Upper lobe of right lung (tissue), 1 donor: Measurements from ENCODE around the gene CHST11. TPM values are rescaled to one million over a fixed set of nuclear protein-coding genes. Genes with fewer than 3 reads are reported as not detected.
A peak's percentile ranks its signal among the peaks of the same experiment; 100 is the strongest.

Experiments
- ATAC-seq: fragments of 200-7000 bp; cut with Tn5 transposase; one replicate; pipeline ENCODE4 v1.9.1; 2020; ENCODE audit warnings: mild to moderate bottlenecking, moderate library complexity
- DNase-seq: peaks from one replicate; pipeline ENCODE4 v3.0.0-alpha.2; 2020
- H3K27ac ChIP-seq: fragments of 200-600 bp; one replicate; pipeline ENCODE4 v1.8.0; 2022
- H3K27me3 ChIP-seq: fragments of 200-600 bp; one replicate; pipeline ENCODE4 v1.8.0; 2022; ENCODE audit warnings: mild to moderate bottlenecking
- H3K36me3 ChIP-seq: fragments of 200-600 bp; one replicate; pipeline ENCODE4 v1.8.0; 2022
- H3K4me1 ChIP-seq: fragments of 200-600 bp; one replicate; pipeline ENCODE4 v1.8.0; 2022
- H3K4me3 ChIP-seq: fragments of 200-600 bp; one replicate; pipeline ENCODE4 v1.8.0; 2022; ENCODE audit warnings: mild to moderate bottlenecking
- H3K9me3 ChIP-seq: fragments of 200-600 bp; one replicate; pipeline ENCODE4 v1.8.0; 2022
- CTCF ChIP-seq: fragments of 200-600 bp; IDR thresholded peaks from one replicate; pipeline ENCODE4 v1.8.0; 2022; ENCODE audit warnings: antibody characterized with exemption
- intact Hi-C: fragments of 100-400 bp; cut with DNase I; formaldehyde crosslinking; loops from one replicate; pipeline ENCODE4 v1.11.0; 2022
- total RNA-seq: library from RNA; stranded (reverse); fragmentation: NEBNext Ultra II Directional; extraction: Animal tissue kit (Norgen Biotek cat#: 25700); gene quantifications from one replicate; pipeline ENCODE4 v1.2.1, GENCODE V29; 2021
- donor health status: DM: no; HTN: yes; CAD: no; lungs with severe emphysema.

Gene CHST11
- total RNA-seq, 1 donor from 2014 or later, result 56.6 TPM

- DNase-seq, result no peak
These were observed 293.3 kb downstream of the CHST11 start for GRCh38 chr12:104750061-104750460.

DNA sequence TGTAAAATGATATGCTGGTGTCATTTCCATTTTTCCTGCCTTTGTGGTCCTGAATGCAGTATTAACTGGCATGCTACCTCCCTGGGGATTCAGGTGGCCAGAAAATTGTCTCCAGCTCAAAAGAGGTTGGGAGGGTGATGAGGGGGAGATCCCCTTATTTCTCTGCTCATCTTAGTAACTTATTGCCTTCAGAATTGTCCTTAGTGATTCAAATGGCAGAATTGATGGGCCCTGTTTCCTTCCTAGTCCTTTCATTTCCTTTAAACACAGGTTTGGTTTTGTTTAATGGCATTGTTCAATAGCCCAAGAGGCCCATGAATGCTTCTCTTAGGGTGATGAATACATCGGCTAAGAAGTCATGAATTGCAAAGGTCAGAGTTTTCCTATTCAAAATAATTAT is 294.4 kb downstream of the CHST11 start:
- no peak for DNase-seq

More at GRCh38 chr12:104750061-104750460, 293.3 kb downstream of the CHST11 start:
- Histone ChIP-seq H3K36me3 (no peaks in the 10 kb centered on the region), H3K4me3 (no peak overlapping the region), H3K9me3 (no peaks in the 10 kb centered on the region), H3K27me3 (no peaks in the 10 kb centered on the region), H3K4me1 (peaks cover 25% of the 10 kb centered on the region), H3K27ac (no peak overlapping the region)
- intact Hi-C loops, result no loop called here
- no peak for TF ChIP-seq CTCF
- ATAC-seq, result peak; percentile 94

DNA sequence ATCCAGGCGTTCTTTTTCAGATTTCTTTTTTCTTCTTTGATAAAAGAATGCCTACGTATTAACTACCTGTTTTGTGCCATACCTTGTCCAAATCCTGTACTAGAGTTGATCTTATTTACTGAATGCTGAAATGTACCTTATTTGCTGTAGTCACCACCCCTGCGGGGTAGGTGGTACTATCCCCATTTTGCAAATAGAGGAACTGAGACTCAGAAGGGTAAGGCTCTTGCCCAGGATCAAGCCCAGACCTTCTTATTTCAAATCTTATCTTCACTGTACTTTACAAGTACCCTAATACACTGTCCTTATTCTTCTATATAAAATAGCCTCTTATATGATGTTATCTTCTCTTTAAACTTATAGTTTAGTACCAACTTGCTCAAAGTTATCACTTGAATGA is 294.8 kb downstream of the CHST11 start:
- no peak for ATAC-seq
- intact Hi-C loops, result no loop called here

More for the DNA sequence above, 294.4 kb downstream of the CHST11 start:
- no peaks in the 10 kb centered on the region for H3K36me3 ChIP-seq
- no peak for ATAC-seq
- no peaks in the 10 kb centered on the region for H3K27me3 ChIP-seq
- no peak overlapping the region for H3K4me3 ChIP-seq
- TF ChIP-seq CTCF, result no peak
- intact Hi-C loops, result no loop called here
- H3K27ac ChIP-seq, result no peak overlapping the region
- peaks cover 25% of the 10 kb centered on the region for H3K4me1 ChIP-seq
- H3K9me3 ChIP-seq, result no peaks in the 10 kb centered on the region

GRCh38 chr12:104752016-104752415 is 295.3 kb downstream of the CHST11 start:
- Histone ChIP-seq H3K36me3 (no peaks in the 10 kb centered on the region), H3K4me3 (no peak overlapping the region), H3K27ac (no peak overlapping the region), H3K4me1 (peaks cover 25% of the 10 kb centered on the region), H3K27me3 (no peaks in the 10 kb centered on the region), H3K9me3 (no peaks in the 10 kb centered on the region)
- TF ChIP-seq CTCF, result no peak
- ATAC-seq, result no peak
- intact Hi-C loops, result no loop called here
- no peak for DNase-seq

More for the DNA sequence above, 294.8 kb downstream of the CHST11 start:
- no peak overlapping the region for H3K27ac ChIP-seq
- H3K36me3 ChIP-seq, result no peaks in the 10 kb centered on the region
- no peaks in the 10 kb centered on the region for H3K9me3 ChIP-seq
- no peak for TF ChIP-seq CTCF
- peaks cover 25% of the 10 kb centered on the region for H3K4me1 ChIP-seq
- no peaks in the 10 kb centered on the region for H3K27me3 ChIP-seq
- H3K4me3 ChIP-seq, result no peak overlapping the region
- no peak for DNase-seq

DNA sequence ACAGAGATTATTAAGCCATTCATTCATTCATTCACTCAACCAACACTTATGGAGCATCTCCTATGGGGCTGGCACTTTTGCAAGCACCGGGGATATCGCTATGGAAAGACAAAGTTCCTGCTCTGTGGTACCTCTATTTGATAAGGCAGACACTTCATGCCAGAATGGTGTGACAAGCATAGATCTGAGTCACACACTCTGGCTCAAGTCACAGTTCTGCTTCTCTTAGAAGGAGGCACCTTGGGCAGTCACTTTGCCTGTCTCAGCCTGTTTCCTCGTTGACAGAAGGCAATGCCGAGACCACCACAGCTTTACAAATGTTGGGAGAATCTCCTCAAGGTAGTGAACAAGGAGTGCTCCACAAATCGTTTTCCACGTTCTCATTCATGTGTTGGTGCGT is 296.1 kb downstream of the CHST11 start:
- Histone ChIP-seq H3K4me1 (peaks cover 25% of the 10 kb centered on the region), H3K9me3 (no peaks in the 10 kb centered on the region), H3K27me3 (no peaks in the 10 kb centered on the region), H3K4me3 (no peak overlapping the region), H3K27ac (no peak overlapping the region), H3K36me3 (peaks cover 8% of the 10 kb centered on the region)
- intact Hi-C loops, result no loop called here
- ATAC-seq (no peak), DNase-seq (no peak)
- TF ChIP-seq CTCF, result no peak

- ATAC-seq, result no peak
- no peak for DNase-seq
- Histone ChIP-seq H3K27ac (no peak overlapping the region), H3K4me1 (no peaks in the 10 kb centered on the region), H3K27me3 (no peaks in the 10 kb centered on the region), H3K36me3 (peaks cover 24% of the 10 kb centered on the region), H3K4me3 (no peak overlapping the region), H3K9me3 (no peaks in the 10 kb centered on the region)
- no peak for TF ChIP-seq CTCF
- intact Hi-C loops, result no loop called here
These were observed 300.2 kb downstream of the CHST11 start for GRCh38 chr12:104756901-104757300.
